IPS-15b (cell line): Measurements from ENCODE around the gene MAP1LC3A.

Experiments
- H3K27me3 ChIP-seq: one replicate; pipeline ENCODE4 v1.6.1; 2013; ENCODE audit warnings: low read length; ENCODE audit not compliant: control insufficient read depth, insufficient read depth
- H3K36me3 ChIP-seq: one replicate; pipeline ENCODE4 v1.6.1; 2013; ENCODE audit warnings: low read length; ENCODE audit not compliant: control insufficient read depth, insufficient read depth
- H3K4me1 ChIP-seq: one replicate; pipeline ENCODE4 v1.6.1; 2013; ENCODE audit warnings: mild to moderate bottlenecking, low read length; ENCODE audit not compliant: control insufficient read depth, insufficient read depth
- H3K4me3 ChIP-seq: one replicate; pipeline ENCODE4 v1.5.1; 2013; ENCODE audit warnings: low read depth, low read length
- H3K9ac ChIP-seq: one replicate; pipeline ENCODE4 v1.6.1; 2013; ENCODE audit warnings: low read depth, mild to moderate bottlenecking, low read length
- H3K9me3 ChIP-seq: one replicate; pipeline ENCODE4 v1.6.1; 2013; ENCODE audit warnings: mild to moderate bottlenecking, low read length; ENCODE audit not compliant: control insufficient read depth, insufficient read depth

The MAP1LC3A gene

DNA sequence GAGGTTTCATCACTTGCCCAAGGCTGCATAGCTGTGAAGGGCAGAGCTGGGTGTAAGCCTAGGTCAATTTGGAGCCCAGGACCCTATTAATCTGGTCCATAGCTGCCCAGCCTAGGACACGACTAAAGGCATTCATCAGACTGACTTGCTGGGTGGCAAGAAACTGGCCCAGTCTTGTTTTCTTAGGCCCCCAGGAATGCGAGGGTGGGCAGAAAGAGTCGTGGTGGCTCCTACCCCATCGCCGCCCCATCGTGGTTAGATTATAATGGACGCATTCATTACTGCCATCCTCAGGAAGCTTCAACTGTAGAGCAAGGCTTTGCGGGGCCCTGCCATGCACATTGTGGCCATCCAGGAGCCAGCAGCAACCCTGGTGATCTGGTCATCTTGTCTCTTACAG is 26.2 kb upstream of the MAP1LC3A start:
- no peak overlapping the region for H3K4me3 ChIP-seq
- H3K9me3 ChIP-seq, result no peaks in the 10 kb centered on the region
- H3K36me3 ChIP-seq, result peaks cover 43% of the 10 kb centered on the region

DNA sequence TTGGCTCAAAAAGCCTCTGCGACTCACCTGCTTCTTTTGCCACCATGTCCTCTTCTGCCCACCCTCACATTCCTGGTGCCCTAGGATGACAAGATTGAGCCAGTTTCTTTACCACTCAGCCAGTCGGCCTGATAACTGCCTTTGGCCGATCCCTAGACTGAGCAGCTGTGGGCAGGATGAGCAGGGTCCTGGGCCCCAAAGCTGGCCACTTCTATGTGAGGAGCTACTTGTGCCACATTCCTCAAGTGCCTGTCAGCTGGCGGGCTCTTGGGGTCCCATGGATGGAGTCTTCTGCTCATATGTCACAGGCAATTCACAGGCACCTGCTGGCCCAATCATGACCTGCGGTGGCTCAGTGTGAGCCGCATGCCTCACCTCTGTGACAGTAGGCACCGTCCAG is 25.8 kb upstream of the MAP1LC3A start:
- H3K4me3 ChIP-seq, result no peak overlapping the region
- no peaks in the 10 kb centered on the region for H3K9me3 ChIP-seq
- peaks cover 44% of the 10 kb centered on the region for H3K36me3 ChIP-seq
- no peaks in the 10 kb centered on the region for H3K27me3 ChIP-seq
- no peak overlapping the region for H3K9ac ChIP-seq
- no peaks in the 10 kb centered on the region for H3K4me1 ChIP-seq

More for the DNA sequence above, 26.2 kb upstream of the MAP1LC3A start:
- no peaks in the 10 kb centered on the region for H3K27me3 ChIP-seq
- no peaks in the 10 kb centered on the region for H3K4me1 ChIP-seq
- H3K9ac ChIP-seq, result no peak overlapping the region

DNA sequence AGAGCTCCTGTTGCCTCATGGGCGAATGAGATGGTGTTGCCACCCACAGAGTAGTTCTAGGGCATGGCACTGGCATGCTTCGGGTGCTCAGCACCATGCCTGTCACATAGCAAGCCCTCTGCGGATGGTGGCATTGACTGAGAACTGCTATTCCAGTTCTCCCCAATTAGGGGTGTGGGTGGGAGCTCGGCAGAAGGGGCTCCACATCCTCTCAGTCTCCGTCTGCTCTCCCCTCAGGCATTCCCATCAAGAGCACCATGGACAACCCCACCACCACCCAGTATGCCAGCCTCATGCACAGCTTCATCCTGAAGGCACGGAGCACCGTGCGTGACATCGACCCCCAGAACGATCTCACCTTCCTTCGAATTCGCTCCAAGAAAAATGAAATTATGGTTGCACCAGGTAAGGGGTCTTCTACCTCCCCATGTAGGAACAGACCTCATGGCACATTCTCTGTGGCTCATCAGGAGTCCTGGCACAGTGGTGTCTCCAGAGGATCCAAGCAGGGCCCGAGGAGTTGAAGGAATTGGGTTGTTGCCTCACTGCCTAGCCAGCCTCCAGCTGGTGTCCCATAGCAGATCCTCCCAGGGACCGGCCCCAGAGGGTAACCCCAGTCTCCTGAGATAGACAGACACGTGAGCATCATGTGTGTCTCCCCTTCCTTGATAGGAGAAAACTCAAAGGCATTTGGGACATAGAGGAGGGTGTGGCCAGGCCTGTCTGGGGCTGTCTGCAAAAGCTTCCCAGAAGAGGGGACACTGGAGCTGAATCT is 23.9 kb upstream of the MAP1LC3A start:
- no peaks in the 10 kb centered on the region for H3K4me1 ChIP-seq
- H3K27me3 ChIP-seq, result no peaks in the 10 kb centered on the region
- H3K9me3 ChIP-seq, result no peaks in the 10 kb centered on the region
- H3K4me3 ChIP-seq, result no peak overlapping the region
- no peak overlapping the region for H3K9ac ChIP-seq
- peaks cover 37% of the 10 kb centered on the region for H3K36me3 ChIP-seq

DNA sequence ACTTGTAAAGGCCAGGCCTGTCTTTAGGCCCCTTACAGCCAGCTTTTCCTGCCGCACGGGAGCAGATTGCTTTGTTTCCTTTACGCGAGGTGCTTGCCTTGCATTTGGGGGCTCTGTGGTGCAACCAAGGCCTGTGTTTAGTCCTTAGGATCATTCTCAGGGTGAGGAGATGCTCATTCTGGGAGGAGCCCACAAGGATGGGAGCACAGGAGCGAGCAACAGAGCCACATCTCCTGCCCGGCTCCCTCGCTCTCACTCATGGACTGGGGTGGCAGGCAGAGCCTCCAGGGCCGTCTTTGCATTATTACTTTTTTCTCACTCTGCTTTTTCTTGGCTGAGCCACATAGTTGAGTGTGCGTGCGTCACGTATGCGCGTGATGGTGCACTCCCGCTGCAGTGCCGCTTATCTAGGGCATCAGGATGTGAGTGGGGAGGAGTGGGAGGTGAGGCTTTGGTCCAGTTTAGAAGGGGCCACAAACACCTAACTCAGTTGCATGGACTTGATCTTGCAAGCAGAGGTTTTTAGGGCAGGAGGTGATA is 23.1 kb upstream of the MAP1LC3A start:
- H3K9me3 ChIP-seq, result no peaks in the 10 kb centered on the region
- no peaks in the 10 kb centered on the region for H3K27me3 ChIP-seq
- peaks cover 30% of the 10 kb centered on the region for H3K36me3 ChIP-seq
- no peaks in the 10 kb centered on the region for H3K4me1 ChIP-seq
- no peak overlapping the region for H3K4me3 ChIP-seq
- no peak overlapping the region for H3K9ac ChIP-seq

DNA sequence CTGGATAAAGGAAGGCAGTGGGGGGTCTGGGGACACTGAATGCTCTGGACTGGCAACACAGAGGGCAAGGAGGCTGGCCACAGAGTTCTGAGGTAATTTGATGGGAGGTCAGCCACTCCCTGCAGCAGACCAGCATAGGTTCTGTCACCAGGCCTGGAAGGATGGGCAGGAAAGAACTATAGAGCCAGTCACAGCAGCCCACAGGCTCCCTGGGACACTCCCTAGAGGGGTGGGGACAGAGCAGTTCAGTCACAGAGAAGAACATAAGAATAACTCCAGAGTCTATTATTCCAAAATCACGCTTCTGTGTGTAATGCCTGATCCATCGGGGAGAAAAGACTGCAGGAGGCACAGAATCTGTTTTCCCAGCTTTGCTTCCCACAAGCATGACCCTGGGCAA is 22.7 kb upstream of the MAP1LC3A start:
- H3K4me1 ChIP-seq, result no peaks in the 10 kb centered on the region
- no peaks in the 10 kb centered on the region for H3K27me3 ChIP-seq
- H3K36me3 ChIP-seq, result peaks cover 29% of the 10 kb centered on the region
- no peak overlapping the region for H3K9ac ChIP-seq
- H3K9me3 ChIP-seq, result no peaks in the 10 kb centered on the region
- H3K4me3 ChIP-seq, result no peak overlapping the region

DNA sequence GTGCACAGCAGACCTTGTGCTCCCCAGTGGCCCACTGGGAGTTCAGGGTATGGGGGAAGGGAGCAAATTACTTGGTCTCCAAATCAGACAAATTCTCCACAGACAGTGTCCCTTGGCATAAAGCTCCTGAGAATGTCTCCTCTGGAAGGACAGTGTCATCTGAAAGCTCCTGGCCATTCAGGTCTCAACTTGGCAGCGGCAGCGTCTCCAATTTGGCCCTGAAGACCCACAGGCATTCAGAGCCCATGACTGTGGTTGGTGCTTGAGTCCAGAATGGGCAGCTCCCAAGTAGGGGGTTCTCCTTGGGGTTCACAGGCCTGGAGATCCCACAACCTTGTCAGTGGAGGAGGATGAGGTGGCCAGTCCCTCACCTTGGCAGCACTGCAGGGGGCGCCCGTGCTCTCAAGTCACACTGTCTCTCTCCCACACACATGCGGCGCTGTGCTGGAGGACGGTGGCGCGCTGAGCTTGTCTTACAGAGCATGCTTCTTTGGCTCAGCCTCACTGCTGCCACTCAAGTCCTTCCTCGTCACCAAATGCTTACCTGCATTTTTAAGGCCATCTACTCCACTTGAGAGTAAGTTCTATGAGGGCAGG is 21.6 kb upstream of the MAP1LC3A start:
- no peaks in the 10 kb centered on the region for H3K27me3 ChIP-seq
- no peak overlapping the region for H3K9ac ChIP-seq
- H3K4me3 ChIP-seq, result no peak overlapping the region
- no peaks in the 10 kb centered on the region for H3K9me3 ChIP-seq
- no peaks in the 10 kb centered on the region for H3K4me1 ChIP-seq
- H3K36me3 ChIP-seq, result peaks cover 36% of the 10 kb centered on the region

DNA sequence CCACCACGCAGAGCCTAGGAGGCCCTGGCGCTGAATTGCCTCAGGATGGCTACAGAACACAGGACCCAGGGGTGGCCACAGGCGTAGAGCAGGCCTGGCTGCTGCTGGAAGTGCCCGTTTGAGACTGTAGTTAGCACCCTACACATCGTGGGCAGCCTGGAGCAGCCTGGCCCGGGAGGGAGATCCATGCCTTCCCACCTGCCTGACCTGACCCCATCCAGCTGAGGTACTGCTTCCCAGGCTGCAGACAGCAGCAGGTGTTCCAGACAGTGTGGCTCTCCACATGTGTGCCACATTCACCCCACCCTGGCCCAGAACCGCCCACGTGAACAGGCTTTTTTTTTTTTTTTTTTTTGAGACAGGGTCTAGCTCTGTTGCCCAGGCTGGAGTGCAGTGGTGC is 20.9 kb upstream of the MAP1LC3A start:
- no peak overlapping the region for H3K9ac ChIP-seq
- no peaks in the 10 kb centered on the region for H3K9me3 ChIP-seq
- no peak overlapping the region for H3K4me3 ChIP-seq
- no peaks in the 10 kb centered on the region for H3K4me1 ChIP-seq
- no peaks in the 10 kb centered on the region for H3K27me3 ChIP-seq
- peaks cover 33% of the 10 kb centered on the region for H3K36me3 ChIP-seq

DNA sequence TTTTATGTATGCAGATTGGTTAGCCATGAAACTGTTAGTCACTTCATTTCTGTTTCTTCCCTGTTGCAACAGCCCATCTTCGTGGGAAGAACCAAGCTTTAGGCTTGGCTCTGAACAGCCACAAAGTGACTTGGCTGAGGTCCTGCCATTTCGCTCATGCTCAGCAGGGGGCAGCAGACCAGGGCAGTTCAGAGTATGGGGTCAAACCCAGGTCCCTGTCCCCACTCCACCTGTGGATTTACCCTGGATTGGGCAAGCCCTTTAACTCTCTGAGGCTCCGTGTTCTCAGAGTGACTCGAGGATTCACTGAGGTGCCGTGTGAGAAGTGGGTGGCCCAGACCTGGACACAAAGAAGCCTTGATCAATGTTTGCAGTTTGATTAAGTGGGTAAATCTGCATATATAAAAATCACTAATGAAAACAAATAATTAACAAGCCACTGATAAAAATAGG is 19.8 kb upstream of the MAP1LC3A start:
- no peaks in the 10 kb centered on the region for H3K9me3 ChIP-seq
- no peak overlapping the region for H3K9ac ChIP-seq
- no peak overlapping the region for H3K4me3 ChIP-seq
- H3K4me1 ChIP-seq, result no peaks in the 10 kb centered on the region
- H3K27me3 ChIP-seq, result no peaks in the 10 kb centered on the region
- peaks cover 26% of the 10 kb centered on the region for H3K36me3 ChIP-seq

DNA sequence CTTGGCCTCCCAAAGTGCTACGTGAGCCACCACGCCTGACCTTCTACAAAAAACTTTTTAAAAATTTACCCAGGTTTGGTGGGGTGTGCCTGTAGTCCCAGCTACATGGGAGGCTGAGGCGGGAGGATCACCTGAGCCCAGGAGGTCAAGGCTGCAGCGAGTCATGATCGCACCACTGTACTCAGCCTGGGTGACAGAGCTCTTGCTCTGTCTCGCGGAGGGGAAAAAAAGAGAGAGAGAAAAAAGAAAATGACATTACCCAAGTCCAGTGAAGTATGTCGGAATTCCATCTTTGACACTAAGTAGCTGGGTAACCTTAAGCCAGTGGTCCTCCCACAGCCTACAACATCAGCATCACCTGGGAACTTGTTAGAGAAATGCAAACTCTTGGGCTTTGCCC is 18.8 kb upstream of the MAP1LC3A start:
- Histone ChIP-seq H3K4me1 (peaks cover 2% of the 10 kb centered on the region), H3K36me3 (peaks cover 26% of the 10 kb centered on the region), H3K9me3 (no peaks in the 10 kb centered on the region), H3K9ac (no peak overlapping the region), H3K27me3 (no peaks in the 10 kb centered on the region), H3K4me3 (no peak overlapping the region)

DNA sequence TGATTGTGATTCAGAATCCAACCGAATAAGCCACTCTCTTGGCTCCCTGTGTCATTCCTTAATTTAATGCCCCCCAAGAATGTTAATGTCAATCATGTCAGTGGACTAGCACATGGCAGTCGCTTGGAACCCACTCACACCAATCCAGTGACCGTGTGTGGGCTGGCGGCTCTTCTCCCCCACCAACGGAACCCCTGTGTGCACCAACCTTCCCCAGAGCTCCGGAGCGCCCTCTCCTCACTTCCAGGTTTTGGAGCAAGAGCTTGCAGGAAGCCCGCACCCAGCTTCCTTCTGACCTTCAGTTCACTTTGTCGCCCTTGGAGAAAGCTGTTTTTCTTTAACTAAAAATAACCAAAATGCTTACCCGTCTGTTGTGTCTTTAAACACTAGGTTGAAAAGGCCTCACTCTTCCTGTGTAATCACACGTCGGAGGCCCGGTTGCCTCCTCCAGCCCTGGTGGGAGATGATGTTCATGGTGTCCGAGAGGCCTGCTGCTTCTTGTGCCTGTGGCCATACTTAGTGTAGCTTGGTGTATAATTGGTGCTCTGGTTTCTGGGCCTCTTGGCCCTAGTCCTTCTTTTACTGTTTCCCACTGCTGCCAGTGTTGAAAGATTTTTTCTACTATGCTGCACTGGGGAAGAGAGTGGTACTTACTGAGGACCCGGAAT is 17.8 kb upstream of the MAP1LC3A start:
- peaks cover 20% of the 10 kb centered on the region for H3K36me3 ChIP-seq

DNA sequence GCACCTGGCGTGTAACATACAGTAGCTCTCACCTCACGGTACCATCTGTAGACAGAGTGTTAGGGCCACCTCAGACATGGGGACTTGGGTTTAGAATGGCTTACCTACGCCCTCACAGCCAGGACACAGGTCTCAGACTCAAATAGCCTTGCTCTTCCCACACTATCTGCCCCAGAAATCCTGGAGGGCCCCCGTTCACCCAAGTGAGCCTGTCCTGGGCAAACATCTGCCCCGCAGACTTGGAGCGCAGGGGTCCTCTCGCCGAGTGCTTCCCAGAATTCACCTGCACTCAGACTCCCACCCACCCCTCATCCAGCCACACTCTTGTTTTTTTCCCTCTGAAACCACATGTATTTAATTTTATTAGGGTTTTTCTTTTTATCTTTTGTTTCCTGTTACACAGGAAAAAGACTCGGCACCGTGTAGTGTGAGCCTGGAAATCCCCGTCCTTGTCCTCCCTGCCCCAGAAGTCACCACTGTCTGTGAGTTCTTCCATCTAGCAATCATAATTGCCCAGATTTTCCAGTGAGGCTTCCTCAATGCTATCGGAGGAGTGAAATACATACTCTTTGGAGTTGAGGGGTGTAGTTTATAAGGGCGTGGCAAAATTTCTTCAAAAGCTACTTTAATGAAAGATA is 17.1 kb upstream of the MAP1LC3A start:
- Histone ChIP-seq H3K36me3 (peaks cover 18% of the 10 kb centered on the region), H3K27me3 (no peaks in the 10 kb centered on the region), H3K4me1 (peaks cover 2% of the 10 kb centered on the region)

More for the DNA sequence above, 17.8 kb upstream of the MAP1LC3A start:
- no peaks in the 10 kb centered on the region for H3K9me3 ChIP-seq
- no peaks in the 10 kb centered on the region for H3K27me3 ChIP-seq
- peaks cover 2% of the 10 kb centered on the region for H3K4me1 ChIP-seq
- H3K9ac ChIP-seq, result no peak overlapping the region
- H3K4me3 ChIP-seq, result no peak overlapping the region

More for the DNA sequence above, 17.1 kb upstream of the MAP1LC3A start:
- no peak overlapping the region for H3K4me3 ChIP-seq
- H3K9ac ChIP-seq, result no peak overlapping the region
- H3K9me3 ChIP-seq, result no peaks in the 10 kb centered on the region
